ENCODE measurements around the gene MAMDC4.

DNA sequence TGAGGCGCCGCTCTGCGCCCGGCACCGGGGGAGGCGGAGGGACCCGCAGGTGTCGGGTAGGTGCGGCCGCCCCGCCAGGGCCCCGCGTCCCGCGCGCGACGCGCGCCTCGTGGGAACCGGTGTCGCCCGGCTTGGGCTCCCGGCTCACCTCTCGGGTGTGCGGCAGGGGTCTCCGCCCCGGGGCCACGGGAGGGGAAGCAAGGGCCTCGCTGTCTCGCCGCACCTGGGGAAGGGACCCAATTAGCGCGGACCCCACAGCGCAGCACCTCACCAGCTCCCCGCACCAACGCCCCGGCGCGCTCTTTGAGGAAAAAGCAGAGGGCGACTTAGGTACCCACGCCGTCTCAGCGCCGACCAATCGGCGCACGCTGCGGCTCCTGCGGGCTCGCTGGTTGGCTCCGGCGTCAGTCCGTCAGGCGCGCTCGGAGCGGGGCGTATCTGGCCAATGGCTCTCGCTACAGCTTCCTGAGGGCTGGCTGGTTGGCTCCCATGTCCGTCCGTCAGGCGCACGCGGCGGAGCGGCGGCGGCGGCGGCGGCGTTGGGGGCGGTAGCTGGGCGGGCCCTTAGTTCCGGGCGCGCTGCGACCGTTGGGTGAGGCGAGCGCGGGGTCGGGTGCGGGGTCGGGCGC is 33.9 kb downstream of the MAMDC4 start, which contains the start of gene TRAF2:
- TF ChIP-seq CTCF (IDR thresholded peaks at IDR 0.05) (peak in 2 of 6 experiments; percentile 0 to 24), POLR2A (IDR thresholded peaks at IDR 0.05) (peak; percentile 62 to 74)
